ENCODE data around the gene SLC35F4.

GRCh38 chr14:57560681-57561080 is 305.2 kb downstream of the SLC35F4 start:
- TF ChIP-seq CTCF (conservative IDR thresholded peaks at IDR 0.05 in 1 of 2, IDR thresholded peaks at IDR 0.05 in 1 of 2; ENCODE audit: extremely low read depth in 1 of 2, insufficient read depth in 1 of 2, low read depth in 1 of 2, low read length in 2 of 2) (no peak), EZH2 (IDR thresholded peaks at IDR 0.05; ENCODE audit: borderline replicate concordance, low read length) (no peak)

Measured in mammary epithelial cell (primary cell).